EL (cell line): Measurements from ENCODE around the gene RAB13.
"Not testable (repeated sequence)": the region's sequence is repeated elsewhere in the genome, so short reads cannot be mapped to it uniquely, and the experiment has no call there.

Experiments used
- DNase-seq: peaks from one replicate; pipeline ENCODE4 v3.0.0-alpha.2; 2016

The RAB13 gene

DNA sequence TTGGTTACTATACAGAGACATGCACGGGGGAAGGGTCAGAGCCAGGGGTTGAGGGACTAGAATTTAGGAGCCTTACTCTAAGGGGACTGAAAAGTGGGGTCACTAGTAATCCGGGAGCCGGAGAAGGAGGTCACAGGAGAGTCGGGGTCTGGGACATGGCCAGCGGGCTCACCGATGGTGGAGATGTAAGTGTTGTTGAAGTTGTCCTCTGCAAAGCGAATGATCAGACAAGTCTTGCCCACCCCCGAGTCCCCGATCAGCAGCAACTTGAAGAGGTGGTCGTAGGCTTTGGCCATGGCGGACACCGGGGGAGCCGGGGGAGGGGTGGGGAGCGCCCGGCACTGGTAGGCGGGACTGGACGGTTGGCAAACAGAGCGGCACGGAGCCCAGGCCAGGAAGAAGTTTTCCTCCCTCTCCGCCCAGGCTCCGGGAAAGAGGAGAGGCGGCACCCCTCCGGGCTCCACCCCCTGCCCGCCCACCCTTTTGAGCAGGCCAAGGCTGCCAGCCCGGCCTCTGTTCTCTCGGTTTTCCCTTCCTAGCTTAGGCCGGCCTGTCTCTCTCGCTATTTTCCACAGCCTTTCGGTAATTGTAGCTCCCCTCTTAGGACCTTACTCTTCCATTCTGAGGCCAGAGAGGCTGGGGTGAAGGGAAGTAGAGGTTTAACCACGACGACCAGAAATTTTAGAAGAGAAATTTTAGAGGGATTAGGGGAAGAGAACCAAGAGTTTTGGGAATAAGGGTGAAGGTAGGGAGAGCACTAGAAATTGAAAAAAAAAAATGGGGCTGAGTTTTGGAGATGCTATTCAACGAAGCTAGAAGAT is at the start of gene RAB13:
Gene RAB13, minus strand, starts transcription at position 399 of the 821 bp plus-strand sequence. Its CDS starts 103 bp downstream, at position 296.
- DNase-seq: peak; percentile 92

DNA sequence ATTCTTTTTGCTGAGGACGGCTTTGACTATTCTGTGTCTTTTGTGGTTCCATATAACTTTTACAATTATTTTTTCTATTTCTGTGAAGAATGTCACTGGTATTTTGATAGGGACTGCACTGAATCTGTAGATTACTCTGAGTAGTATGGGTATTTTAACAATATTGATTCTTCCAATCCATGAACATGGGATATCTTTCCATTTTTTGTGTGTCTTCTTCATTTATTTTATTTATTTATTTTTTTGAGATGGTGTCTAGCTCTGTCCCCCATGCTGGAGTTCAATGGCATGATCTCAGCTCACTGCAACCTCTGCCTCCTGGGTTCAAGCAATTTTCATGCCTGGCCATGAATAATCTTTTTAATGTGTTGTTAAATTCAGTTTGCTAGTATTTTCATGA is 47.6 kb upstream of the RAB13 start:
- DNase-seq: not testable (repeated sequence)

DNA sequence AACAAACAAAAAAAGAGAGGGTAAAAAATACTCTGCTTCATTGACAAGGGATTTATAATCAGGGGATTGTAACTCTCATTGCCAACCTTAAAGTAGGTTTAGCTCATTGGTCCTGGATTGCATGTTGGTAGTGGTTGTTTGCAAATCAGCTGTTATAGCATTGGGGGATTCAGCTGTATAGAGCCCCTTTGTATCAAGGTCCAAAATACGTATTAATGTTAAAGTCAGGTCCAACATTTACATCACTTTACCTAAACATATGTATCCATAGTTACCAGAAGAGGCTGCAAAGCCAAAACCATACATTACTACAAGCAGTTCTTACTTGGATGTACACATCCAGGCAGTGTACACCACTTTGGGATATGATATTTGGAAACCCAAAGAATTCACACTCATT is 33.8 kb upstream of the RAB13 start:
- no peak for DNase-seq

DNA sequence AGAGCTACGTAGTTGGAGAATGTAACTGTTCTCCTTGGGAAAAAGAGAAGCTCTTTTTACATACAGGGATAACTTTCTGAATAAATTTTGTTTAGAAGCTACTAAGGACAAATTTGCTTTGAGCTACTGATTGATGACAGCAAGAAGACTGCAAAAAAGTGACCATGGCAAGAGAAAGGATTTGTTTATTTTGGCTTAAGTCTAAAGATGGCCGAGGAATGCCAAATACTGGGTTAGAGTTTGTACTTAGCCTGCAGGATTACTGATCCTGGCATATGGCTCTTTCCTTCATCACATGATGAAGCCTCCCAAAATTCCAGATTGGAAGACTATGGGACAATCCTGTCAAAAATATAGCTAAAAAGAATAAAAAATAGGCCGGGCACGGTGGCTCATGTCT is 33.1 kb upstream of the RAB13 start:
- DNase-seq: no peak

DNA sequence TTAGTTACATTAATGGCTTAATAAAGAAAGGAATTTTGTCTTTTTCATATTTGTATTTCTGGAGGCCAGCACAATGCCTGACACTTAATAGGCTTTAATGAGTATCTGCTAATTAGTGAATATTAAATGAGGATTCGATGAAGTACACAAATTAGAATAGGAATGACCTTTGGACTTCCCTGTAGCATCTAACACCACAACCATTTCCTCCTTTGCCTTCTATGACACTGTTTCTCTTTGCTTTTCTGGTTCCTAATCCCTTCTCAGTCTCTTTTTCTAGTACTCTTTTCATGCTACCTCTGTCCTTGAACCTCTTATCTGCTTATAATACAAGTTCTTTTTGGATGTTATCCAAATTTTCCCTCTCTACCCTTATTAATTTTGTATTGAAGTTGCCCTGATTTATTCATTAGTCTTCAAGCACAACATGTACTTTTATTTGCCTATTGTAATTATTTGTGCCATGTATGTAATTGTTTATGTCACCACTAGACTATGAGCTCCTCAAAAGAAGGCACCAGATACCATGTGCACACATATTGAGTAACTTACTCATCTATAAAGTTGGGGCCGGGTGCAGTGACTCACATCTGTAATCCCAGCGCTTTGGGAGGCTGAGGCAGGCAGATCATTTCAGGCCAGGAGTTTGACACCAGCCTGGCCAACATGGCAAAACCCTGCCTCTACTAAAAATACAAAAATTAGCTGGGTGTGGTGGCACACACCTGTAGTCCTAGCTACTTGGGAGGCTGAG is 28.2 kb upstream of the RAB13 start:
- DNase-seq: peak; percentile 81

DNA sequence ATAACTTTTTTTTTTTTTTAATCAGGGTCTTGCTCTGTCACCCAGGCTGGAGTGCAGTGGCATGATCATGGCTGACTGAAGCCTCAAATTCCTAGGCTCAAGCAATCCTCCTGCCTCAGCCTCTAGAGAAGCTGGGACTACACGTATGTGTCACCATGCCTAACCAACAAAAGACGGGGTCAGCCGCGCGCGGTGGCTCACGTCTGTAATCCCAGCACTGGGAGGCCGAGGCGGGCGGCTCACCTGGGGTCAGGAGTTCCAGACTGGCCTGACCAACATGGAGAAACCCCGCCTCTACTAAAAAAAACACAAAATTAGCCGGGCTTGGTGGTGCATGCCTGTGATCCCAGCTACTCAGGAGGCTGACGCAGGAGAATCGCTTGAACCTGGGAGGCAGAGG is 26.4 kb upstream of the RAB13 start:
- DNase-seq: not testable (repeated sequence)

DNA sequence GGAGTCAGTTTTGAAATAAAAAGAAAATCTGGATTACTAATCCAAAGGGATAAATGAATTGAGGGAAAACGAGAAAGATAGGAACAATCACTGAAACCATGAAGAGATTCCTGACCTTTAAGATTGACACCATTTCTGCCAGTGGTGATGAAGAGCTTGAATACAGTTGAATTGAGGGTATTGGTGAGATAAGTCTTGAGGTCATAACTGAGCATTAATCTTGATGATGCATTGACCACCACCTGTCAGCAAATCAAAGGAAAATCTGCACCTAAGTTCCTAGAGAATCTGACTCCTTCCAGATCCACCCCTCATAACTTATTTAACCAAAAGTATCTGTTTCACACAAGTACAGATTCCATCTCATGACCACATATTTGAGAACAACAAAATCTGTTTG is 26.0 kb upstream of the RAB13 start:
- DNase-seq: no peak

DNA sequence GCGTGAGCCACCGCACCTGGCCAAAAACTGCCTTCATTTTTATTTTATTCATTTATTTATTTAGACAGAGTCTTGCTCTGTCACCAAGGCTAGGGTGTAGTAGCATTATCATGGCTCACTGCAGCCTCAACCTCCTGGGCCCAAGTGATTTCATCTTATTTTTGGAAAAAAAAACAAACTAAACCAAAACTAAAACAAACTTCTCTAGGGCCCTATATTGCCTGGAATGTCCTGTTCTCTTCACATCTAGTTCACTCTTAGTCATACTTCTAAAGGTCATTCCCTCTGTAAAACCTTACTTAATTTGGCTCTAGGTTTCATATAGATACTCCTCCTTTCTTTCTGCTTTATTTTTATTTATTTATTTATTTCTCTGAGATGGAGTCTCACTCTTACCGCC is 20.0 kb upstream of the RAB13 start:
- peak; percentile 58 for DNase-seq

DNA sequence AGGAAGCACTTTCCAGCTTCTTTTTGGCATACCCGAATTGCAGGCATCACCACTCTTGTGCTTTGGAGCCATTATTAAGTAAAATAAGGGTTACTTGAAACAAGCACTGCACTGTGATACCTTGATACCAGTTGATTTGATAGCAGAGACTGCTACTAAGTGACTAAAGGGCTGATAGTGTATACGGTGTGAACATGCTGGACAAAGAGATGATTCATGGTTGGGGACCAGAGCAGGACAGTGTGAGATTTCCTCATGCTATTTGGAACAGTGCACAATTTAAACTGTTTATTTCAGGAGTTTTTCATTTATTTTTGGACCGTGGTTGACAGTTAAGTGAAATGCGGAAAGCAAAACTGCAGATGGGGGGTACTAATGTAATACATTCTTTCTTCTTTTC is 14.3 kb upstream of the RAB13 start:
- DNase-seq: no peak

DNA sequence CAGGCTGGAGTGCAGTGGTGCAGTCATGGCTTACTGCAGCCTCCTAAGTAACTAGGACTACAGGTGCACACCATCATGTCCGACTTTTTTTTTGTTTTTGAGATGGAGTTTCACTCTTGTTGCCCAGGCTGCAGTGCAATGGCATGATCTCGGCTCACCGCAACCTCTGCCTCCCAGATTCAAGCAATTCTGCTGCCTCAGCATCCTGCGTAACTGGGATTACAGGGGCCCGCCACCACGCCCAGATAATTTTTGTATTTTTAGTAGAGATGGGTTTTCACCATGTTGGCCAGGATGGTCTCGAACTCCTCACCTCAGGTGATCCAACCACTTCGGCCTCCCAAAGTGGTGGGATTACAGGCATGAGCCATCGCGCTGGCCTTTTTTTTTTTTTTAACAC is 10.7 kb upstream of the RAB13 start:
- DNase-seq: not testable (repeated sequence)

DNA sequence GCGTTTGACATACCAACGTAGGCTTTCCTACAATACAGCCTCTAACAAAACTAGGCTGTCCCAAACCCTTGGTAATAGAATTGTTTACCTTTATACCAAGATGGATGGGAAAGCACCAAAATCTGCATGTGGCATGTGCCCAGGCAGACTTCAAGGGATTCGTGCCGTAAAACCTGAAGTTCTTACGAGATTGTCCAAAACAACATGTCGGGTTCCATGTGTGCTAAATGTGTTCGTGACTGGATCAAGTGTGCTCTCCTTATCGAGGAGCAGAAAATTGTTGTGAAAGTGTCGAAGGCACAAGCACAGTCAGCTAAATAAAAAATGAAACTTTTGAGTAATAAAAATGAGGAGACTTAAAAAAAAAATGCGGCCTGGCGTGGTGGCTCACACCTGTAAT is 9.5 kb upstream of the RAB13 start:
- DNase-seq: no peak

DNA sequence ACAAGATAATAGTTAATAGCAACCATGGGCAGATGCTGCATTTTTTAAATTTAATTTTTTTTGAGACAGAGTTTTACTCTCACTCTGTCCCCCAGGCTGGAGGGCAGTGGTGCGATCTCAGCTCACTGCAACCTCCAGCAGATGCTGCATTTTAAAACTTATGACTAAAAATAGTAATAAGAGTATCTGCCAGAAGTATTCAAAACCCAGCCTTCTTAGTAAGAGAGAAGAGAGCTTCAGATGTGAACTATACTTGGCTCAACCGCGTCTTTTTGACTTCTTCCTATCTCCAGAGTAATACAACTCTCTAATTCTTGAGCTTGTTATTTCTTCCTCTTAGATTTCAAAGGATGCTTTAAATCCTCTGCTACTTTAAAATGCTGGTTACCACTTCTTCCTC is 9.1 kb upstream of the RAB13 start:
- DNase-seq: no peak

DNA sequence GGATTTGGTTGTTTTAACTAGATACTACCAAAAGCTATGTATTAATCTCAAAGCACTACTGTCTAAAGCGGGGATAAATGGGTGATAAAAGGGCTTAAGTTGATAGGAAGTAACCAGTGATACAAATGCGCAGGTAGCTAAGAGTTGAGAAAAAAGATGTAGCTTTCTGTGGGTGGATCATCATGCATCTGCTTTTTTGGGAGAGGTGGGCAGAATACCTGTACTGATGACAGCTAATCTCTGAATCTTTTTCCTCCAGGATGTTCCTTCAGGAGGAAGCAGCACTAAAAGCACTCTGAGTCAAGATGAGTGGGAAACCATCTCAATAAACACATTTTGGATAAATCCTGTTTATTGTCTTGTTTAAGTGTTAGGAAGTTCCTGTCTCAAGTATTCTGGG is 5.7 kb upstream of the RAB13 start:
- no peak for DNase-seq

DNA sequence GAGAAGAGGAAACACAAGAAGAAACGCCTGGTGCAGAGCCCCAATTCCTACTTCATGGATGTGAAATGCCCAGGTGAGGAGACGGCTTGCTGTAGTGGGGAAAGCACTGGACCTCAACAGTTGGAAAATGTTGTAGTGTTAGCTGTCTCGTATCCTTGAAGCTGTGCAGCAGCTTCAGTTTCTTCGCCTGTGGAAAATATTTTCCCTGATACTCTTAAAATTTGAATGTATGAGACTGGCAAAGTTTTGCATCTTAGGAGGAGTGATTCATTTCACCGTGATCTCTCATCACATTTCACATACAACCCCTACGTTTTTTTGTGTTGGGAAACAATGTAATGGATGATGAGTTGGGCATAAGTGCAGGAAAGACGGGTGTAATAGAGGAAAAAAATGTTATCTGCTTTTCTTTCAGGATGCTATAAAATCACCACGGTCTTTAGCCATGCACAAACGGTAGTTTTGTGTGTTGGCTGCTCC is 5.1 kb upstream of the RAB13 start:
- DNase-seq: no peak

DNA sequence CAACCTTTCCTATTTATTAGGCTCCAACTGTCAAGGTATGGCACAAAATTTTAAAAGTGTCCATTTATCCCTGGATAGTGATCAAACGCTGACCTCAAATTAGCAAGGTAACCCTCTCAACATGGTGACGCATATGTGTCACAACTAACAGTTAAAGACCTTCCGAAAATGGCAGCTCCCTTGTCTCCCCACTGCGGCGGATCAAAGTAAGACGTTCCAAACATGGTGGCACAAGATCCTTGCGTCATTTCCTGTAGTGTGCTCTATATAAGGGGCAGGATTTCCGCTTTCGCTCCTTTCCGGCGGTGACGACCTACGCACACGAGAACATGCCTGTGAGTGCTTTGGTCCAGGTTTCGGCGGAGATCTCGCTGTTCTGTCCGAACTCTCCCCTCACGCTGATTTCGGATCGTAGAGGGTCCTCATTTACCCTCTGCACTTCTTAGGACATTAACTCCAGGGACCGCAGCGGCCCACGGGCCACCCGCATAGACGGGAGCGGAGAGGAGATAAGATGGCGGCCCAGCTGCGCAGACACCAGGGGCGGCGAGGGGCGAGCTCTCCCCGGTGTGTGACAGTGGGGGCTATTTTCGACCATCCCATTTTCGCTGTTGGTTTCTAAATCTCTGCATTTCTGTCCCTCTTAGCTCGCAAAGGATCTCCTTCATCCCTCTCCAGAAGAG is 4.5 kb upstream of the RAB13 start, which contains the start of gene RPS27:
Gene RPS27, plus strand, starts transcription at position 295 of the 683 bp plus-strand sequence. Its CDS starts 35 bp downstream, at position 330.
- peak; percentile 97 for DNase-seq

DNA sequence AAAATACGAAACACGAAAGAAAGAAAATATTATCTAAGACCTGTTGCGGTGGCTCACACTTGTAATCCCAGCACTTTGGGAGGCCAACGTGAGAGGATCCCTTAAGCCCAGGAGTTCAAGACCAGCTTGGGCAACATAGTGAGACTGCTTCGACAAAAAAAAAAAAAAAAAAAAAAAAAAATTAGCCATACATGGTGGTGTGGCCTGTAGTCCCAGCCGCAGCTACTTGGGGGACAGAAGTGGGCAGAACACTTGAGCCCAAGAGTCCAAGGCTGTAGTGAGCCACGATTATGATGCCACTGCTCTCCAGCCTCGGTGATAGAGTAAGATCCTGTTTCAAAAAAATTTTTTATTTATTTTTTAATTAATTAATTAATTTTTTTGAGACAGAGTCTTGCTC is 1.5 kb upstream of the RAB13 start:
- DNase-seq: no peak

DNA sequence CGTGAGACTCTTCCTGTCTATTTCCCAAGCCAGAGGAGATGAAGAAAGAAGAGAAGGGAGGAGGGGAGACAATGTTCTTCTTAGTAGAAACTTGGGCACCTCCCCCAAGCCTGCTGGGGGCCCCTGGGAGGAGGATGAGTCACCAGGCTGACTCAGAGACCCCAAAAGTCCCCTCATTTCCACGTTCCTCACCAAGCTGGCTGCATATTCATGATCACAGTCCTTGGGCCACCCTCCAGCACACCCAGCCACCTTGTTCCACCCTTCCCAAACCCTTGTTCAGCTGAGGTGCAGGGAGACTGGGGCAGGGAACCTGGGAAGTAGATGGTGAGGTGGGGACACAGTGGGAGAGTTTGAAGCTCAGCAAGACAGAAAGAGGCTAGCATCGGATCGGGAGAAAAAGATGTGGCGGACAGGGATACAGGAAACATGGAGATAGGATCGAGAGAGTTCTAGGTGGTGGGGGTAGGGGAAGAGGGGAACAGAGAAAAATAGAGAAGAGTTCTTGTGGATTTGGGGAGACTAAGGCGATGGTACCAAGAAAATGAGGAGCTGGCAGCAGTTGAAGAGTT is 712 bp downstream of the RAB13 start:
- DNase-seq: peak; percentile 83

DNA sequence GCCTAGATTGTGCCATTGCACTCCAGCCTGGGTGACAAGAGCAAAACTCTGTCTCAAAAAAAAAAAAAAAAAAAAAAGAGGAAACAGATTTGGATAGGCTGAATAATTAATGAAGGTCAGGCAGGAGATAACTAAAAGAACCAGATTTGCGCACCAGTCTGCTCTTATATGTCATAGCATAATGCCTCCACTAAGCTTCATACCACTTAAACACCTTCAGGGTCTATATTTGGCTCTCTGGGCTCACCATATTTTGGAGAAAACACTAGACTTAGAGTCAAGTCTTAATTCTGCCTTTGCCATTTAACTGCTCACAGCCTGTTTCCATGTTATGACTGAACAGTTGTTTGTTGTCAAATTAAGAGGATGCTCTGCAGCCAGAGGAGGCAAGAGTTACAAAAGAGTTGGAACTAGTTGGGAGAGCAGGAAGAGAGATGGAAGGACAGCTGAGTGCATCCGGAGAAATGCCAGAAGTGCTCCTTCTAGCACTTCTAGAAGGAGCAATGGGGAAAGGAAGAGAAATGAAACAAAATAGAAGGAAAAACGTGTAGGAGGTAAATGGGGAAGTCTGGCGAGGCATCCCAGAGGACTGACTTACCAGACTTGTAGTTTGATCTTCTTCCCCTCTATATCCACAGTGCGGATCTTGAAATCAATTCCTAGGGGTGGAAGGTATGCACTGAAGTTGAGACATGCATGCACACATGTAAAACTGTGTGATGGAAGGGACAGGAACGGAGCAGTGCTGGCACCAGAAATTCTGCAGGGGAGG is 1.8 kb downstream of the RAB13 start:
- DNase-seq: no peak

DNA sequence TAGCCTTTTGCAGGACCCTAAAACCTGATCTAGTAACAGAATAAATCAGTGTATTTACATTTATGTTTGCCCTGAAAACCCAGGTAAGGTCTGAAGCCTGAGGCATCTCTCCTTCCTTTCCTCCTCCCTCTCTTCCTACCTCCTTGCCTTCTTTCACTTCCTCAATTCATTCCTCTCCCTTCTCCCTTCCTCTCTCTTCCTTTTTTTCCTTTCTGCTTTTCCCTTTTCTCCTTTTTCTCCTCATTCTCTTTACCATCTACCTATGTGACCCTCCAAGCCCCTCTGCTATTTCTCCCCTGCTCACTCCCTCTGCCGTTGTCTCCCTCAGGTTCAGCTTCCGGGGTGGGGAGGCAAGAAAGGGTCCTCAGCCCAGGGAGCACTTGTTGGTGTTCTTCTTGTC is 4.4 kb downstream of the RAB13 start:
- not testable (repeated sequence) for DNase-seq

DNA sequence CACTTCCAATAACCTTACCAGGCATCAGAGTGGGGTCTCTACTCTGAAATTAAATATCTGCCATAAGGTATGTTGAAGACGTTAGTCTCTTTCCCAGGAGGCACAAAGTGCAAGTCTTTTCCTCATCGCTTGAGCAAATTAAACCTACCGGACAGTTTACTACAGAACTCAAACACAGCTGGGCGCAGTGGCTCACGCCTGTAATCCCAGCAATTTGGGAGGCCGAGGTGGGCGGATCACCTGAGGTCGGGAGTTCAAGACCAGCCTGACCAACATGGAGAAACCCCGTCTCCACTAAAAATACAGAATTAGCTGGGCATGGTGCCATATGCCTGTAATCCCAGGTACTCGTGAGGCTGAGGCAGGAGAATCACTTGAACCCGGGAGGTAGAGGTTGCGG is 7.0 kb downstream of the RAB13 start:
- DNase-seq: not testable (repeated sequence)

DNA sequence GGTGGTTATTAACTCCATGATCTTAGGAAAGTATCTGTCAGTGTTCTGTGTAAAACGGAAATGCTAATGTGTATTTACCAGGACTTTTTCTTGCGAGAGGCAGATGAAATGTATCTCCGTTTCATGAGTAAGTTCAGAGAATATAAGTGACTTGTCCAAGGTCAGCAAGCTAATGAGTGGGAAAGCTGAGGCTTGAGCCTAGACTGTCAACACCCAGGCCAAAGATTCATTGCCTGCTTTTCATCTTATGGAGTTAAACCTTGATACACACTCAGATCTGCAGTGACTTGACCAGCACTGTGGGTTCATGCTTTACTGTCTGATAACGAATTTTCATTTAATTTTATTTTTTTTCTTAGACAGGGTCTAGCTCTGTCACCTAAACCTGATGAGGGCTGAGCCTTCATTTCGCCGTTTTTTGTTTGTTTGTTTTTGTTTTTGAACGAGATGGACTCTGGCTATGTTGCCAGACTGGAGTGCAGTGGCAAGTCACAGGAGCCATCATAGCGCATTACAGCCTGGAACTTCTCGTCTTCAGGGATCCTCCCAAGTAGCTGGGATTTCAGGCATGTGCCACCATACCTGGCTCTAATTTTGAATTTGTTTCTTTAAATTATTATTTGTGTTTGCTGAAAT is 7.7 kb downstream of the RAB13 start:
- no peak for DNase-seq
